Lower leg skin (tissue), 3 donors: ENCODE measurements around the gene TNS3.

Experiments used
- CTCF ChIP-seq, 3 donors: fragments of 450-650 bp; IDR thresholded peaks; one replicate each; pipeline ENCODE4 v1.5.1; 2016; ENCODE audit warnings: antibody characterized with exemption in 3 of 3, mild to moderate bottlenecking in 3 of 3, moderate library complexity in 2 of 3
- POLR2A ChIP-seq, 2 donors: fragments of 450-650 bp; IDR thresholded peaks; one replicate each; pipeline ENCODE4 v1.6.1; 2016 to 2017; ENCODE audit warnings: antibody characterized with exemption in 2 of 2, mild to moderate bottlenecking in 1 of 2, moderate library complexity in 1 of 2

GRCh38 chr7:47322731-47323130 is 259.2 kb downstream of the TNS3 start:
- TF ChIP-seq CTCF (IDR thresholded peaks at IDR 0.05) (no peak), POLR2A (IDR thresholded peaks at IDR 0.05) (no peak)
